HG03025 (cell line): Measurements from ENCODE around the gene ARHGAP12.
A peak's percentile ranks its signal among the peaks of the same experiment; 100 is the strongest.
"Not testable (repeated sequence)": the region's sequence is repeated elsewhere in the genome, so short reads cannot be mapped to it uniquely, and the experiment has no call there.

Source experiments
- ATAC-seq: cut with Tn5 transposase; IDR thresholded peaks from one replicate; pipeline ENCODE4 v1.9.1; 2021; ENCODE audit warnings: mild to moderate bottlenecking, moderate library complexity; ENCODE audit not compliant: unreplicated experiment, low FRiP score

ARHGAP12 gene

DNA sequence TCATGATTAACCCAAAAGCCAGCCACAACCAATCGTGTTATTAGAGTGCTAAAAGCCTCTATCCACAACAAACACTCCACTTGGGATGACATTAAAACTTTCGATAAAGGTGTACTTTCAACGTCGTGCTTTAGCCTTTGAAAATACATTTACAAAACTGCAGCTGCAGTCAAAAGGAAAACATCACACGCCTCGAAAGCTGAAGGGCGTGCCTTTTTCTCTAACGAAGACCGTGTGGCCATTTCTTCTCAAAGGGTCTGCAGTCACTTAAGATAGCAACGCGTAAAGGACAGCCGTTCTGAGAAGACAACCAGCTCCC lies 1.1 kb downstream of the ARHGAP12 start:
- no peak for ATAC-seq

- ATAC-seq, result no peak
Observed at GRCh38 chr10:31926765-31927564, 1.7 kb downstream of the ARHGAP12 start.

DNA sequence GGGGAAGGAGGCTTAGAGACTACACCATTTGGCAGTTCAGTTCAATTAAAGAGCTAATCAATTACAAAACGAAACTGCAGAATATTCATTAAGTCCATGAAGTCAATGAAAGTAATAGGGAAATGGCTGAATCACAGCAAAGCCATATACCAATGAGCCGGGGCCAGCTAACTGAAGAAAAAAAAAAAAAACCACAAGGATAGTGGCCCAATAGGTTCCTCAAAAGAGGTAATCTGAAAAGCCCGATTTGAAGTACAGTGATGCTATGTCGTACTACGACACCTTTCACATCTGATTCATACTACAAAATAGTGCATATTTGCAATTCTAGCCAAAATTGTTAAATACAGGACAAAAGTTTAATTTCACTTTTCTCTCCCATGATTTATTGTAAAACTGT lies 2.5 kb downstream of the ARHGAP12 start:
- no peak for ATAC-seq

- no peak for ATAC-seq
Observed at GRCh38 chr10:31924833-31925232, 3.8 kb downstream of the ARHGAP12 start.

DNA sequence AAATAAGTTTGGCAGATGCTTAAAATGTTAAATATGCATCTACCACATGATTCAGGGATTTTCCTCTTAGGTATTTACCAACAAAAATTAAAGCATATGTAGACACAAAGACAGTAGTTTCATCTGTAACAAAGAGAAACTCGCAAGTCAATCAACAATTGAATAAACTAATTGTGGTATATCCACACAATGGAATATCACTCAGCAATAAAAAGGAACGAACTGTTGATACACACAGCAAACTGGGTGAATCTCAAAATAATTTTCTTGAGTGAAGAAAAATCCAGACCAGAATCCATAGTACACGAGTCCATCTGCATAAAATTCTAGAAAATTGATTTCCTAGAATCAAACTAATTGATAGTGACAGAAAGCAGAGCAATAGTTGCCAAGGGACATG lies 5.2 kb downstream of the ARHGAP12 start:
- ATAC-seq, result no peak

DNA sequence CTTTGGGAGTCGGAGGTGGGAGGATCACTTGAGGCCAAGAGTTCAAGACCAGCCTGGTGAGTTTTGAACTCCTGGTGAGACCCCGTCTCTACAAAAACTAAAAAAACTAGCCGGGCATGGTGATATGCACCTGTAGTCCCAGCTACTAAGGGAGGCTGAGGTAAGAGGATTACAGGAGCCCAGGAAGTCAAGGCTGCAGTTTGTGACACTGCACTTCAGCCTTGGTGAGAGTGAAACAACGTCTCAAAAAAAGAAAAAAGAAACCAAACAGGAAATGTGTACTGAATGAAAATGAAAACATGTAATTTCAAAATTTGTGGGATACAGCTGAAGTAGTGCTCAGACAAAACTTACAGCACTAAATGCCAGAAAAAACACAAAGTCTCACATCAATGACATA lies 7.6 kb downstream of the ARHGAP12 start:
- peak; percentile 71 for ATAC-seq

GRCh38 chr10:31920538-31920937 lies 8.1 kb downstream of the ARHGAP12 start:
- peak; percentile 74 for ATAC-seq

DNA sequence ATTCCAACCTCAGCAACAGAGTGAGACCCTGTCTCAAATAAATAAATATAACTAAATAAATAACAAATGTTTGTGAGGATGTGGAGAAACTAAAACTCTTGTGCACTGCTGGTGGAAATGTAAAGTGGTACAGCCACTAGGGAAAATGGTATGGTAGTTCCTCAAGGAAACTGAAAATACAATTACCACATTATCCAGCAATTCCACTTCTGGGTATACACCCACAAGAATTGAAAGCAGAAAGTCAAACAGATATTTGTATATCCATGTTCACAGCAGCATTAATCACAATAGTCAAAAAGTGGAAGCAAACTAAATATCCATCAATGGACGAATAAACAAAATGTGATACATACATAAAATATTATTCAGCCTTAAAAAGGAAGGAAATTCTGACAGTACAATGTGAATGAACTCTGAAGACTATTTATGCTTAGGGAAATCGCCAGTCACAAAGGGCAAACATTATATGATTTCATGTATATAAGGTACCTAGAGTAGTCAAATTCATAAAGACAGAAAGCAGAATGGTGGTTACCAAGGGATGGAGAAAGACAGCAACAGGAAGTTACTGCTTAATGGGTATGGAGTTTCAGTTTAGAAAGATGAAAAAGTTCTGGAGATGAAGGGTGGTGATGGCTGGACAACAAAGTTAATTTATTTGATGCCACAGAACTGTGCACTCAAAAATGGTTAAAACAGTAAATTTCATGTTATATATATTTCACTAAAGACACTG lies 9.8 kb downstream of the ARHGAP12 start:
- no peak for ATAC-seq

DNA sequence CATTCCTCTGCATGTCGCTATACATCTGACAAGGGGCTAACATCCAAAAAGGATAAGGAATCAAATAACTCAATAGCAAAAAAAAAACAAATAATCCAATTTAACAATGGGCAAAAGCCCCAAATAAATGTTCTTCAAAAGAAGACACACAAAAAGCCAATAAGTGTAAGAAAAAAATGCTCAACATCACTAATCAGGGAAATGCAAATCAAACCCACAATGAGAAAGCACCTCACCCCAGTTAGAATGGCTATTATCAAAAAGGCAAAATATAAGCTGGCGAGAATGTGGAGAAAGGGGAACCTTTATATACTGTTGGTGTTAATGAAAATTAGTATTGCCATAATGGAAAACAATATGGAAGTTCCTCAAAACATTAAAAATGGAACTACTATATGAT lies 14.3 kb downstream of the ARHGAP12 start:
- ATAC-seq, result no peak

GRCh38 chr10:31912898-31913850 lies 15.5 kb downstream of the ARHGAP12 start:
- no peak for ATAC-seq

DNA sequence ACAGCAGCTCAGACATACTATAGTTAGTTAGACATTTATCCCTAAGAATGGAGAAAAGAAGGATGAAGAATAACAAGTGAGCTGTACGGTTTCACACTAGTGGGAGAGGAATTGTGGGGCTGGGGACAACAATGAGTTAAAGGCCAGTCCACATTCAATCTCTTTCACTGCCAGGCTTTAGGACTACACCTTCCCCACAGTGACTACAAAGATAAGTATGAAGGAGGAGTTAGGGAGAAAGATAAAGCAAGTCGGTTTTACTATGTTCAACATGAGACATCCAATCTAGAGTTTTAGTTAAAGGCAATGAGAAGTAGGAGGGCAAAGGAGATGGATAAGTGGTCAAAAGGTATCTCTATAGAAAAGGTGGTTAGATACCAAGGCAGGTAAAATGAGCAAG lies 16.3 kb downstream of the ARHGAP12 start:
- no peak for ATAC-seq

DNA sequence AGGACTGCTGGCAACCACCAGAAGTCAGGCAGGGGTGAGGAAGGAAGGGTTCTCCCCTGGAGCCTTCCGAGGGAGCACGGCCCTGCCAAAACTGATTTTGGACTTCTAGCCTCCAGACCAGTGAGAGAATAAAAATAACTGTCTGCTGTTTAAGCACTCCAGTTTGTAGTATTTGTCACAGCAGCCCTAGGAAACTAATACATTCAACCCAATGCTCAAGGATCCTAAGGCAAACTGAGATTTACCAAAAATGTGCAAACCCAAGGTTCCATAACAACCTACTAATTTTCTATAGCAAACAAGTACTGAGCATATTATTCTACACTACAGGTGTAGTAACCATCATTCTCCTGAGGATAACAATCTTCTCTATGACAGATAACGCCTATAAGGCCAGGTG lies 18.6 kb downstream of the ARHGAP12 start:
- no peak for ATAC-seq

GRCh38 chr10:31908157-31908556 lies 20.5 kb downstream of the ARHGAP12 start:
- no peak for ATAC-seq

GRCh38 chr10:31906039-31906438 lies 22.6 kb downstream of the ARHGAP12 start:
- ATAC-seq, result no peak

DNA sequence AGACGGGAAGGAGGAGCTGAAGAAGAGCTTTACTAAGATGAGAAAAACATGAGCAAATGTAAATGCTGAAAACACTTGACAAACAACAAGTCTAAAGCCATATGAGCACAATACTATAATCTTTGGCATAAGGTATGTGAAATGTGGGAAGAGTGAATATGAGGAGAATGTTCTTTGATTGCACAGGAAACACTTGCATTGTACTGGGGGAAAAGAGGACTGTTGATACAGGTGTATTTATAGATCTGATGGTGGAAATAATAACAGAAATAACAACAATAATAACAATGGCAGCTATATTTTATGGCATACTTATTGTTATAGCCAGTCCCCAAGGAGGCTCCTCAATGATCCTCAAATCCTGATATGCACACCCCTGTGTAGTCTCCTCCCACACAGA lies 23.0 kb downstream of the ARHGAP12 start:
- ATAC-seq, result no peak

DNA sequence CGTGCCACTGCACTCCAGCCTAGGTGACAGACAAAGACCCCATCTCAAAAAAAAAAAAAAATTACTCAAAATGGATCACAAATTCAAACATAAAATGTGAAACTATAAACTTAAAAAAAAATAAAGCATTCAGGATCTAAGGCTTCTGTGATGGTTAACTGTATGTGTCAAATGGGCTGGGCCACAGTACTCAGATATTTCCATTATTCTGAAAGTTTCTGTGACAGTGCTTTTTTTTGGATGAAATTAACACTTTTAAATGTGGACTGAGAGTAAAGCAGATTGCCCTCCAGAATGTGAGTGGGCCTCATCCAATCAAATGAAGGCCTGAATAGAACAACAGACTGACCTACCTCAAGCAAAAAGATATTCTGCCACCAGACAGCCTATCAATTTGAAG lies 26.0 kb downstream of the ARHGAP12 start:
- no peak for ATAC-seq

- no peak for ATAC-seq
Observed at GRCh38 chr10:31897506-31897905, 31.1 kb downstream of the ARHGAP12 start.

DNA sequence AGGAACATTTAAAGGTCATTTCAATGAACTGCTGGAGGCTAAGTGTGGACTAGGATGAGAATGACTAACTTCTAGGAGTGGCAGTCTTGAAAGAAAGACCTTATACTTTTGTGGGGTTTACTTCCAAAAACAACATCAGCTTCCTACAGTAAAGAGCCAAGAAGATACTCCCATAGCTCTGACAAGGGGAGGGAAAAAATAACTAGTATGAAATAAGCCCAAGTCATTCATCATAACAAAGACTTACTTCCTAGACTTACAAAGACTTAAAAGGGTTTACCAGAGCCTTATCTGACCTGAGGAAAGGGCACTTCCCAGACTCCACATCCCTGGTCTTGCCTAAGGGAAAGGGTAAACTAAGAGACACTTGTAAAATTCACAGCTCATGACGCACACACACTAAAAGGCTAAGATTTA lies 31.7 kb downstream of the ARHGAP12 start:
- ATAC-seq, result no peak

GRCh38 chr10:31895722-31896121 lies 32.9 kb downstream of the ARHGAP12 start:
- not testable (repeated sequence) for ATAC-seq

DNA sequence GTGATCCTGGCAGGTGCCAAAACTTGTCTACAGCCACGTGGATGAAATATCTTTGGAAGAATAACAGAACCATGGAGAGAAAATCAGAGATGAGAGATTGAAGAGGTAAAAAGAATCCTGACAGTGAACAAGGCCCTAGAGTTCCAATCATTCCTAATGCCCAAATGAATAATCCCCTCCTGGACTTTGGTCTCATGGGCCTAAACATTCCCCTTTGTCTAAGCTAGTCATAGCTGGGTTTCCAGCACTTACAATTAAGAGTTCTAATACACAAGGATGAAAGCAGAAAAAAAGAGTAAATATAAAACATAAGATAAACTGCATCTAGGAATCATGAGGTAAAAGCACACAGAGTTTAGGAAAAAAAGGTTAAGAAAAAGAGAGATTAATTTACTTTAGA lies 40.2 kb downstream of the ARHGAP12 start:
- ATAC-seq, result no peak

- no peak for ATAC-seq
Observed at GRCh38 chr10:31887850-31888249, 40.8 kb downstream of the ARHGAP12 start.
